HG02588 (cell line): ENCODE measurements around the gene MAG.

Experiments
- ATAC-seq: cut with Tn5 transposase; IDR thresholded peaks from one replicate; pipeline ENCODE4 v1.9.1; 2021; ENCODE audit warnings: mild to moderate bottlenecking, moderate library complexity; ENCODE audit not compliant: unreplicated experiment

MAG gene

DNA sequence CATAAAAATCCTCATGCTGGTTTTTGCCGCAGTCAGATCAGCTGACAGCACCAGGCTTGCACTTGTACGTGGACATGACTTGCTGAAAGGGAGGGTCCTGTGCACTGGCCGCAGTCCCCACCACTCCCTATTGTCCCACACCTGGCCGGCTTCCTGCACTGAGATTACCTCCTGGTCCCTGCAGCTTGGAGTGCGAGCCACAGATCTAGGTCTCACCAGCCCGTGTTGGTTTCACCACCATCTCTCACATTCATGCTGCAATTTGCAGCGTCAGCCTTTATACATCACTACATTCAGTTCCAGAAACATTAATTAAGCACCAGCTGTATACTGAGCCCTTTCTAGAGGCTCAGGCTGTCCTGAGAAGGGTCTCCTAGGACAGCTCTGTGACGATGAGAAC, 22.1 kb downstream of the MAG start:
- ATAC-seq: no peak

GRCh38 chr19:35314858-35315470, 23.0 kb downstream of the MAG start:
- no peak for ATAC-seq

DNA sequence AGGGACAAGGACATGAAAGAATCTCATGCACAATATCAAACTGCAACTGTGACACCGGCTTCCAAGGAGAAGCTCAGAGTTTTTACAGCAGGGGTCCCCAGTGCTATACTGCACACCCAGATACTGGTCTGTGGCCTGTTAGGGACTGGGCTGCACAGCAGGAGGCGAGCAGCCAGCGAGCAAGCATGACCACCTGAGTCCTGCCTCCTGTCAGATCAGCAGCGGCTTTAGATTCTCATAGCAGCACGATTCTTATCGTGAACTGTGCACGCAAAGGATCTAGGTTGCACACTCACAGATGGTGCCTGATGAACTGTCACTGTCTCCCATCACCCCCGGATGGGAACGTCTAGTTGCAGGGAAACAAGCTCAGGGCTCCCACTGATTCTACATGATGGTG, 23.9 kb downstream of the MAG start:
- no peak for ATAC-seq

GRCh38 chr19:35316560-35316959, 24.6 kb downstream of the MAG start:
- no peak for ATAC-seq

GRCh38 chr19:35317464-35318043, 25.6 kb downstream of the MAG start:
- ATAC-seq: no peak

DNA sequence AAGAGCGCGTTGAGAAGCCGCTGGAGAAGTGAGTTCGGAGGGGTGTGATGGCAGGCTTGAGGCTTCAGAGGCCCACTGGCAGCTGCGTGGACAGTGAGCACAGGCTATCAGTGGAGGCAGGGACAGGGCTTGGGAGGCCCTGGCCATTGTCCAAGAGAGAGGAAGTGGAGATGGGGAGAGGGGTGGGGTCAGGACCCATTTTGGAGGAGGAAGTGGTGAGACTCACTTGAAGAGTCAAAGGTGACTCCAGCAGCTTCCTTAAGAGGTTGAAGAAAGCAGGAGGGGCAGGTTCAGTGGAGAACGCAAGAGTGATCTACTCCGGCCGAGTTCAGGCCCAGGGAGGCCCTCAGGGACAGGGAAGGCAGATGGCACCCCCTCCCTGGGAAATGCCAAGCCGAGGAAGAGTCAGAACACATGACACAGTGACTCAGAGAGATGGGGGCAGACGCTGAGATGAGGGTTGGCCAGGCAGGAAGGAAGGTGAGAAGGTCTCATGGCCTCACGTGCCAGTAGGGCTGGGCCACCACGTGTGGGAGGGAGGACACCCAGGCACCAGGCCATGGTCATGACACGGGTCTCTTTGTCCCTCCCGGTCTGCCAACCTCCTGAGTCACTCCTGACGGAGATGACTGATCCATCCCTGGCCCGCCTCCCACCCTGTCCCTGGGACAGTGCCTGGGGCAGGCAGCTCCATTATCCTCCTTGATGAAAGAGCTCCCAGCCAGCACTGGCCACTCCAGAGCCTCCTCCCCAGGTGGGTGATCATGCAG, 26.9 kb downstream of the MAG start:
- no peak for ATAC-seq

DNA sequence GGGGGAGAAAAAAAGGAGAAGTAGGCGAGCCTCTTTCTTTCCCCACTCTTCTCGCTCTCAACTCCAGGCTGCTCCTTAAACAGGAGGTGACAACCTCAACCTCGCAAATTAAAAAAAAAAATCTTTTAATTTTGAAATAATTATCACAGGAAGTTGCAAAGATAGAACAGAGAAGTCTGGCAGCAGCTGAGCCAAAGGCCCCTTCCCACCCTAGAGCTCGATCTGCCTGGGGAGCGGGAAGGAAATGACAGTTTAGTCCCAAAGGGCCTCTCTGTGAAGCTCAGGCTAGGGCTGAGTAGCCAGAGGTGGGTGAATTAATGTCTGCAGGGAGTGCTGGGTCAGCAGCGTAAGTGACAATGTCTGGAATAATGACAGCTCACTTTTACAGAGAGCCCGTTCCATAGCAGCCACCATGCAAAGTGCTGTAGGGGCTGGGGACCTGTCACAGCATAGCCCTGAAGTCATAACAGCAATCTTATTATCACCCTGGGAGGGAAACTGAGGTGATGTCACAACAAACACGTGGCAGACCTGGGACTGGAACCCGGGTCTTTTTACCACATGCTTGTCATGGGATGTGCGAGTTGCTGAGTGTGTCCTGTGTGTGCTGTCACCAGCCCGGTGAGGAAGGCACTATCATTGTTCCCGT, 28.2 kb downstream of the MAG start:
- no peak for ATAC-seq

- no peak for ATAC-seq
Measured at GRCh38 chr19:35321291-35321690, 29.3 kb downstream of the MAG start.

- no peak for ATAC-seq
Measured at GRCh38 chr19:35322014-35322413, 30.1 kb downstream of the MAG start.

DNA sequence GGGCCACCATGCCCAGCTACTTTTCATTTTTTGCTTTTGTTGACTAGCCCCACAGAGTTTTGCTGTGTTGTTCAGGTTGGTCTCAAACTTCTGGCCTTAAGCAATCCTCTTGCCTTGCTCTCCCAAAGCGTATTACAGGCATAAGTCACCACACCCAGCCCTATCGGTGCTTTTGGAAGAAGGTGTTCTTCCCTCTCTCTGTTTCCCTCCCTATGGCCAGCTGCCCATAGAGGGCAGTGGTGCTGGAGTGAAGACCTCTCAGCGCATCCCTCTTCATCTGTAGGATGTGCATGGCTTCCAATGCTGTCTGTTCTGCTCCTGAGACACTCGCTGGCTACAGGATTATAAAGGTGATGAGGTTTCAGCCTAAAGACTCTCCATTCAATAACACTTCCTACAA, 35.7 kb downstream of the MAG start:
- no peak for ATAC-seq

- ATAC-seq: no peak
Measured at GRCh38 chr19:35328851-35329285, 36.9 kb downstream of the MAG start, which contains the start of gene CD22. TSS of gene CD22 (plus strand) at chr19:35329187. CDS start at chr19:35332041, 2,854 bp downstream.

GRCh38 chr19:35329323-35329722, 37.4 kb downstream of the MAG start:
- ATAC-seq: no peak

DNA sequence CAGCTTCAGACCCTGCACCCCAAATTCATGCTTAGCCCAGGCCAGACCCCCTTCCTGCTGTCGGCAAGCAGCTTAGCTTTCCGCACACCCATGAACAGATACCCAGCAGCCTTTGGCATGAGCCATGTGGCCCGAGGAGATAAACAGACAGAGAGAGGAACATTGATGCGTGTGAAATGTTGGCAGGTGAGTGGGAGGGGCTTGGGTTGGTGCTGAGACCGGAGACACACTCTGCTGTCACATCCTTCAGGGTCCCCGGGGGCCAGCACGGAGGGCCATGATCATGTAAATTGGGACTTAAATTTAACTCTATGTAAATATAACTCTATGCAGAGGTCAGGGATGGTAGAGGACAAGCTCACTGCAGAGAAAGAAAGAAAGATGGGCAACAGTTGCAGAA, 38.5 kb downstream of the MAG start:
- ATAC-seq: peak; percentile 45

GRCh38 chr19:35331551-35332214, 39.7 kb downstream of the MAG start:
- ATAC-seq: no peak

GRCh38 chr19:35332817-35333216, 40.9 kb downstream of the MAG start:
- ATAC-seq: no peak

GRCh38 chr19:35334144-35334753, 42.3 kb downstream of the MAG start:
- ATAC-seq: no peak

- no peak for ATAC-seq
Measured at GRCh38 chr19:35336166-35336955, 44.4 kb downstream of the MAG start.

GRCh38 chr19:35337097-35337983, 45.4 kb downstream of the MAG start:
- ATAC-seq: no peak

GRCh38 chr19:35337984-35338296, 46.0 kb downstream of the MAG start:
- ATAC-seq: no peak
